Muscle of back (tissue), 11 donors: ENCODE results near the gene HTRA3. TPM values are rescaled to one million over a fixed set of nuclear protein-coding genes. Genes with fewer than 3 reads are reported as not detected.

Source experiments
- DNase-seq, 3 donors: peaks; one replicate each; pipeline versions ENCODE4 v3.0.0 to v3.0.0-alpha.2; 2013
- polyA plus RNA-seq, 10 donors: library from polyadenylated mRNA; unstranded; fragments of 120-200 nt; gene quantifications; one replicate each; pipeline ENCODE4 v1.2.1, GENCODE V29; 2013; ENCODE audit not compliant: insufficient read length in 10 of 10

The HTRA3 gene
- polyA plus RNA-seq, 10 donors, result 29.5 to 69.5 (median 51.7) TPM

- DNase-seq, result no peak
Observed at GRCh38 chr4:8355306-8355705, 85.8 kb downstream of the HTRA3 start.

- peak in 1 of 3 donors; percentile 45 for DNase-seq
Observed at GRCh38 chr4:8355864-8356565, 86.5 kb downstream of the HTRA3 start.

Other genes starting within 250 kb of the HTRA3 start
- 10 to 100 TPM in 6 of 10 donors, 1 to 10 TPM in 4; 2.5 to 20.6 (median 10.3) TPM for gene ABLIM2, start 110.9 kb upstream of the HTRA3 start, polyA plus RNA-seq
- 10 to 100 TPM in 4 of 10 donors, 1 to 10 TPM in 6; 5.9 to 24.5 (median 8.0) TPM for gene SH3TC1, start 70.5 kb upstream of the HTRA3 start, polyA plus RNA-seq
- gene ACOX3, start 171.0 kb downstream of the HTRA3 start, polyA plus RNA-seq, result 10 to 100 TPM; 12.6 to 20.2 (median 15.5) TPM
- gene TRMT44, start 171.0 kb downstream of the HTRA3 start, polyA plus RNA-seq, result 10 to 100 TPM in 6 of 10 donors, 1 to 10 TPM in 4; 7.9 to 12.9 (median 10.4) TPM